ENCODE results near the gene PRSS3.
"Not testable (repeated sequence)": the region's sequence is repeated elsewhere in the genome, so short reads cannot be mapped to it uniquely, and the experiment has no call there.

DNA sequence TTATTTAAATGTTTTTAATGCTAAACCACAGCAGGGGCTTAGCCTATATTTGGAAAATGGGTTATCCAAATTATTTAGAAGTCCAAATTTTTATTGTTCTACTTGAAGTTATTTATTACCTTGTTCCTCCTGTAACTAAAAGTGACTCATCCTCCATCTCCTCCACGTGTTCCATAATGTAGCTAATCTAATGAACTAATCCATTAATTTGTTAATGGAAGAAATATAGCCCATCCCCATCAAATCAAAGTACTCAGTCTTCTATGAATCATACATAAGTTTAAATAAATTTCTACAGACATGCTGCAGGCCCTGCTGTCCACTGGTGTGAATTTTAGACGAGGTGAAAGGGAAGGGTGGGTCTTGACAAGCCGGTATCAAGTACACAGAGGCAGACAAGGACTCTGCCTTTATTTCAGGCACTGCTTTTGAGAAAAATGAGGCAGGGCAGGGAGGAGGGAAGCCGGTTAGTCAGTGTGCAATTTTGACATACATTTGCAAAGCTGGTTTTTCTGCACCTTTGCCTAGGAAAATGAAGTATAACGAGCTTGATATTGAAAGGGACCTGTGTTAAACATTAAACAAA is 21.2 kb upstream of the PRSS3 start:
- TF ChIP-seq, protein P1, sequence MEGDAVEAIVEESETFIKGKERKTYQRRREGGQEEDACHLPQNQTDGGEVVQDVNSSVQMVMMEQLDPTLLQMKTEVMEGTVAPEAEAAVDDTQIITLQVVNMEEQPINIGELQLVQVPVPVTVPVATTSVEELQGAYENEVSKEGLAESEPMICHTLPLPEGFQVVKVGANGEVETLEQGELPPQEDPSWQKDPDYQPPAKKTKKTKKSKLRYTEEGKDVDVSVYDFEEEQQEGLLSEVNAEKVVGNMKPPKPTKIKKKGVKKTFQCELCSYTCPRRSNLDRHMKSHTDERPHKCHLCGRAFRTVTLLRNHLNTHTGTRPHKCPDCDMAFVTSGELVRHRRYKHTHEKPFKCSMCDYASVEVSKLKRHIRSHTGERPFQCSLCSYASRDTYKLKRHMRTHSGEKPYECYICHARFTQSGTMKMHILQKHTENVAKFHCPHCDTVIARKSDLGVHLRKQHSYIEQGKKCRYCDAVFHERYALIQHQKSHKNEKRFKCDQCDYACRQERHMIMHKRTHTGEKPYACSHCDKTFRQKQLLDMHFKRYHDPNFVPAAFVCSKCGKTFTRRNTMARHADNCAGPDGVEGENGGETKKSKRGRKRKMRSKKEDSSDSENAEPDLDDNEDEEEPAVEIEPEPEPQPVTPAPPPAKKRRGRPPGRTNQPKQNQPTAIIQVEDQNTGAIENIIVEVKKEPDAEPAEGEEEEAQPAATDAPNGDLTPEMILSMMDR (IDR thresholded peaks at IDR 0.05): not testable (repeated sequence)
- not testable (repeated sequence) for TF ChIP-seq POLR2A (IDR thresholded peaks at IDR 0.05); EP300 (IDR thresholded peaks at IDR 0.05; ENCODE audit: low read depth); POLR2AphosphoS5 (IDR thresholded peaks at IDR 0.05)
